ENCODE data around the gene ZNF564. TPM values are rescaled to one million over a fixed set of nuclear protein-coding genes. Genes with fewer than 3 reads are reported as not detected.
A peak's percentile ranks its signal among the peaks of the same experiment; 100 is the strongest.

Gene ZNF564
- total and polyA plus RNA-seq, 10 donors = 5.9 to 24.5 (median 19.7) TPM

DNA sequence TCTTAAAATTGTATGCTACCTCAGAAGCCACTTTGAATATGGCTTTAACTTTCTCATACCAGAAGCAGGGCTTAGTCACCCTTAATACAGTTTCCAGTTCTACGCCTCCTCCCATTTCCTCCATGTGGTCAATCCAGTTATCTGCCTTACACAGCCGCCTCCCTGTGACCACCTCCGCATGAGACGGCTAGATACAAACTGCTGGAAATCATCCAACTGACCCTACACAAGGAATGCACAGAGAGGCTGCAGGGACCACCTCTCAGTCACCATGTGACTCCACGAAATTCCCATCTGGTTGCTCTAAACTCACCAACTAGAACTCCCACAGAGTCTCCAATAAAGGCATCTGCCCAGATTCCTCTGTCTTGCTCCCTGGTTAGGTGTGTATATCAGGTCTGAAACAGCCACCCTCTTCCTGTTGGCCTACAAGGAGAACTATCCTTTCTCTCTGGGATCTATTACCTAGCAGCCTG, 6.8 kb downstream of the ZNF564 start:
- TF ChIP-seq POLR2A (IDR thresholded peaks at IDR 0.05) = no peak
- no peak for TF ChIP-seq POLR2AphosphoS5 (IDR thresholded peaks at IDR 0.05)
- TF ChIP-seq, protein P1, sequence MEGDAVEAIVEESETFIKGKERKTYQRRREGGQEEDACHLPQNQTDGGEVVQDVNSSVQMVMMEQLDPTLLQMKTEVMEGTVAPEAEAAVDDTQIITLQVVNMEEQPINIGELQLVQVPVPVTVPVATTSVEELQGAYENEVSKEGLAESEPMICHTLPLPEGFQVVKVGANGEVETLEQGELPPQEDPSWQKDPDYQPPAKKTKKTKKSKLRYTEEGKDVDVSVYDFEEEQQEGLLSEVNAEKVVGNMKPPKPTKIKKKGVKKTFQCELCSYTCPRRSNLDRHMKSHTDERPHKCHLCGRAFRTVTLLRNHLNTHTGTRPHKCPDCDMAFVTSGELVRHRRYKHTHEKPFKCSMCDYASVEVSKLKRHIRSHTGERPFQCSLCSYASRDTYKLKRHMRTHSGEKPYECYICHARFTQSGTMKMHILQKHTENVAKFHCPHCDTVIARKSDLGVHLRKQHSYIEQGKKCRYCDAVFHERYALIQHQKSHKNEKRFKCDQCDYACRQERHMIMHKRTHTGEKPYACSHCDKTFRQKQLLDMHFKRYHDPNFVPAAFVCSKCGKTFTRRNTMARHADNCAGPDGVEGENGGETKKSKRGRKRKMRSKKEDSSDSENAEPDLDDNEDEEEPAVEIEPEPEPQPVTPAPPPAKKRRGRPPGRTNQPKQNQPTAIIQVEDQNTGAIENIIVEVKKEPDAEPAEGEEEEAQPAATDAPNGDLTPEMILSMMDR (IDR thresholded peaks at IDR 0.05 in 8 of 11, conservative IDR thresholded peaks at IDR 0.05 in 3 of 11) = no peak
- peaks cover 0 to 89% (median 19%) of the 10 kb centered on the region in 6 donors for H3K36me3 ChIP-seq

DNA sequence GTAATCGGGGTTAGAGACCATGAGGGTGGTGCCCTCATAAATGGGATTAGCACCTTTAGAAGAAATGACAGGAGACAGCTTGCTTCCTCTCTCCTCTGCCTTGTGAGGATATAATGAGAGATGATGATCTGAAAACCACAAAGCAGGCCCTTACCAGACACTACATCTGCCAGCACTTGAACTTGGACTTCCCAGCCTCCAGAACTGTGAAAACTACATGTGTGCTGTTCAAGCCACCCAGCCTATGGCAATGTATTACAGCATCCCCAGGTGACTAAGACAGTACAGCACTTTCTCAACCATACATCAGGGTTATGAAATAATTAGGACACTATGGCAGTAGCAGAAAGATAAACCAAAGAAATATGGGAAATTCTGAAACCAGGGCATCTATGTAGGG, 7.4 kb downstream of the ZNF564 start:
- intact Hi-C loops (cut with DNase I; ENCODE audit: low total_unique reads) = no loop called here
- TF ChIP-seq, protein P1 (IDR thresholded peaks at IDR 0.05 in 8 of 11, conservative IDR thresholded peaks at IDR 0.05 in 3 of 11) = no peak
- TF ChIP-seq POLR2AphosphoS5 (IDR thresholded peaks at IDR 0.05) (no peak), POLR2A (IDR thresholded peaks at IDR 0.05) (no peak)
- DNase-seq = no peak
- Histone ChIP-seq H3K4me3 (no peak overlapping the region), H3K4me1 (peaks cover 0 to 68% (median 42%) of the 10 kb centered on the region in 6 donors), H3K27me3 (replicated peaks in 1 of 7) (no peaks in the 10 kb centered on the region), H3K36me3 (peaks cover 0 to 89% (median 22%) of the 10 kb centered on the region in 6 donors), H3K27ac (peak overlapping the region in 2 of 8 donors; percentile 16 to 30), H3K9me3 (peaks cover 0 to 38% (median 13%) of the 10 kb centered on the region in 8 donors)
- 80 to 100% (median 100%) methylated on average over 1 of the region's 1 CpG for WGBS, 5 donors

More for the DNA sequence above, 6.8 kb downstream of the ZNF564 start:
- peak overlapping the region in 2 of 8 donors; percentile 16 to 30 for H3K27ac ChIP-seq
- 36 to 73% (median 46%) methylated on average over 5 of the region's 5 CpGs for WGBS, 5 donors
- no peaks in the 10 kb centered on the region for H3K27me3 ChIP-seq (replicated peaks in 1 of 7)
- H3K9me3 ChIP-seq = peaks cover 0 to 32% (median 10%) of the 10 kb centered on the region in 8 donors
- H3K4me1 ChIP-seq = peaks cover 4 to 74% (median 47%) of the 10 kb centered on the region in 6 donors
- no peak overlapping the region for H3K4me3 ChIP-seq
- intact Hi-C loops (cut with DNase I; ENCODE audit: low total_unique reads) = no loop called here
- DNase-seq = no peak

DNA sequence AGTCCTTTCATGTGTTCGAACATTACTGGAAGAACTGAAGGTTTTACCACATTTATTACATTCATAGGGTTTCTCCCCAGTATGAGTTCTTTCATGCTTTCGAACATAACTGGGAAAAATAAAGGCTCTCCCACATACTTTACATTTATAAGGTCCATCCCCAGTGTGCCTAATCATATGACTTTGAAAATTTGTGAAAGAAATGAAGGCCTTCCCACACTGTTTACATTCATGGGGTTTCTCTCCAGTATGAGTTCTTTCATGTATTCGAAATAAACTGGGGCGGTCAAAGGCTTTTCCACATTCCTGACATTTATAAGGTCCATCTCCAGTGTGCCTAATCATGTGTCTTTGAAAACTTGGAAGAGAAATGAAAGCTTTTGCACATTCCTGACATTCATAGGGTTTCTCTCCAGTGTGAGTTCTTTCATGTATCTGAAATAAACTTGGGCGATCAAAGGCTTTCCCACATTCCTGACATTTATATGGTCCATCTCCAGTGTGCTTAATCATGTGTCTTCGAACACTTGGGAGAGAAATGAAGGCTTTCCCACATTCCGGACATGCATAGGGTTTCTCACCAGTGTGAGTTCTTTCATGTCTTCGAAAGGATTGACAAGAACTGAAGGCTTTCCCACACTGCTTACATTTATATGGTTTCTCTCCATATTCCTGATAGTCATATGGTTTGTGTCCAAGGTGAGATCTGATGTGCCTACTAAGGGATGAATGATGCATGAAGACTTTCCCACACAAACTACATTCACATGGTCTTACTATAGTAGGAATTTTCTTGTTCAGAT, 24.0 kb downstream of the ZNF564 start:
- no peak overlapping the region for H3K27ac ChIP-seq
- TF ChIP-seq, protein P1 (IDR thresholded peaks at IDR 0.05 in 8 of 11, conservative IDR thresholded peaks at IDR 0.05 in 3 of 11) = no peak
- peak in 1 of 3 donors; percentile 8 for TF ChIP-seq POLR2AphosphoS5 (IDR thresholded peaks at IDR 0.05)
- intact Hi-C loops (cut with DNase I; ENCODE audit: low total_unique reads) = no loop called here
- H3K4me3 ChIP-seq = peak overlapping the region in 1 of 8 donors; percentile 19
- DNase-seq = no peak
- H3K36me3 ChIP-seq = peaks cover 39 to 92% (median 80%) of the 10 kb centered on the region in 6 donors
- H3K4me1 ChIP-seq = no peaks in the 10 kb centered on the region
- no peaks in the 10 kb centered on the region for H3K27me3 ChIP-seq (replicated peaks in 1 of 7)
- H3K9me3 ChIP-seq = peaks cover 77 to 100% (median 99%) of the 10 kb centered on the region in 8 donors
- WGBS, 5 donors = 94 to 98% (median 98%) methylated on average over 8 of the region's 8 CpGs

DNA sequence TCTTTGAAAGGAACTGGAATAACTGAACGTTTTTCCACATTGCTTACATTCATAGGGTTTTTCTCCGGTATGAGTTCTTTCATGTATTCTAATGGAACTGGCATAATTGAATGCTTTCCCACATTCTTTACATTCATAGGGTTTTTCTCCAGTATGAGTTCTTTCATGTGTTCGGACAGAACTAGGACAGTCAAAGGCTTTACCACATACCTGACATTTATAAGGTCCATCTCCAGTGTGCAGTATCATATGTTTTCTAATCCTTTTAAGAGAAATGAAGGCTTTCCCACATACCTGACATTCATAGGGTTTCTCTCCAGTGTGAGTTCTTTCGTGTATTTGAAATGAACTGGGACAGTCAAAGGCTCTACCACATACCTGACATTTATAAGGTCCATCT, 24.7 kb downstream of the ZNF564 start:
- TF ChIP-seq POLR2A (IDR thresholded peaks at IDR 0.05) = no peak
- peaks cover 39 to 88% (median 79%) of the 10 kb centered on the region in 6 donors for H3K36me3 ChIP-seq
- peaks cover 75 to 100% (median 100%) of the 10 kb centered on the region in 8 donors for H3K9me3 ChIP-seq
- no peak for DNase-seq
- no peaks in the 10 kb centered on the region for H3K4me1 ChIP-seq
- 96 to 99% (median 97%) methylated on average over 4 of the region's 4 CpGs for WGBS, 5 donors
- intact Hi-C loops (cut with DNase I; ENCODE audit: low total_unique reads) = no loop called here
- peak overlapping the region in 1 of 8 donors; percentile 19 for H3K4me3 ChIP-seq
- H3K27ac ChIP-seq = no peak overlapping the region
- no peaks in the 10 kb centered on the region for H3K27me3 ChIP-seq (replicated peaks in 1 of 7)
